ENCODE measurements around the gene CEP89.
"Not testable (repeated sequence)": the region's sequence is repeated elsewhere in the genome, so short reads cannot be mapped to it uniquely, and the experiment has no call there.

The CEP89 gene

GRCh38 chr19:32895384-32895783 lies 76.4 kb downstream of the CEP89 start:
- DNase-seq (ENCODE audit: low spot score), result no peak

GRCh38 chr19:32891609-32892008 lies 80.1 kb downstream of the CEP89 start:
- DNase-seq (ENCODE audit: low spot score), result no peak

GRCh38 chr19:32890841-32891240 lies 80.9 kb downstream of the CEP89 start:
- DNase-seq (ENCODE audit: low spot score), result no peak

- DNase-seq (ENCODE audit: low spot score), result no peak
Measured at GRCh38 chr19:32890326-32890725, 81.4 kb downstream of the CEP89 start.

GRCh38 chr19:32889137-32889934 lies 82.4 kb downstream of the CEP89 start:
- no peak for DNase-seq (ENCODE audit: low spot score)

GRCh38 chr19:32887572-32888215 lies 84.1 kb downstream of the CEP89 start:
- DNase-seq (ENCODE audit: low spot score), result no peak

- no peak for DNase-seq (ENCODE audit: low spot score)
Measured at GRCh38 chr19:32886241-32886640, 85.5 kb downstream of the CEP89 start.

- DNase-seq (ENCODE audit: low spot score), result not testable (repeated sequence)
Measured at GRCh38 chr19:32885255-32885654, 86.5 kb downstream of the CEP89 start.

- no peak for DNase-seq (ENCODE audit: low spot score)
Measured at GRCh38 chr19:32881766-32882165, 90.0 kb downstream of the CEP89 start.

- no peak for DNase-seq (ENCODE audit: low spot score)
Measured at GRCh38 chr19:32880622-32881021, 91.1 kb downstream of the CEP89 start.

GRCh38 chr19:32879741-32880140 lies 92.0 kb downstream of the CEP89 start:
- no peak for DNase-seq (ENCODE audit: low spot score)

- DNase-seq (ENCODE audit: low spot score), result no peak
Measured at GRCh38 chr19:32878988-32879387, 92.8 kb downstream of the CEP89 start.

GRCh38 chr19:32877977-32878745 lies 93.6 kb downstream of the CEP89 start:
- no peak for DNase-seq (ENCODE audit: low spot score)

GRCh38 chr19:32877323-32877912 lies 94.3 kb downstream of the CEP89 start:
- DNase-seq (ENCODE audit: low spot score), result no peak

GRCh38 chr19:32876919-32877285 lies 94.9 kb downstream of the CEP89 start:
- DNase-seq (ENCODE audit: low spot score), result no peak

- no peak for DNase-seq (ENCODE audit: low spot score)
Measured at GRCh38 chr19:32876236-32876918, 95.4 kb downstream of the CEP89 start.

GRCh38 chr19:32875428-32875827 lies 96.3 kb downstream of the CEP89 start:
- no peak for DNase-seq (ENCODE audit: low spot score)

GRCh38 chr19:32874605-32875004 lies 97.2 kb downstream of the CEP89 start:
- no peak for DNase-seq (ENCODE audit: low spot score)

- DNase-seq (ENCODE audit: low spot score), result no peak
Measured at GRCh38 chr19:32873247-32873959, 98.4 kb downstream of the CEP89 start.

- DNase-seq (ENCODE audit: low spot score), result no peak
Measured at GRCh38 chr19:32872391-32872790, 99.4 kb downstream of the CEP89 start.

- no peak for DNase-seq (ENCODE audit: low spot score)
Measured at GRCh38 chr19:32870981-32871451, 100.7 kb downstream of the CEP89 start.

All from CD4-positive, alpha-beta T cell treated with Interleukin-2 at 100 ng/mL for 4 hours (primary cell).